HG03064 (cell line): ENCODE measurements around the gene SLC1A3.

Experiments used
- ATAC-seq: cut with Tn5 transposase; IDR thresholded peaks from one replicate; pipeline ENCODE4 v1.9.1; 2021; ENCODE audit warnings: low read depth; ENCODE audit not compliant: unreplicated experiment

SLC1A3 gene

GRCh38 chr5:36706662-36707061 lies 100.3 kb downstream of the SLC1A3 start:
- ATAC-seq = no peak

GRCh38 chr5:36708996-36709395 lies 102.6 kb downstream of the SLC1A3 start:
- ATAC-seq = no peak

GRCh38 chr5:36710039-36710438 lies 103.6 kb downstream of the SLC1A3 start:
- no peak for ATAC-seq

- no peak for ATAC-seq
Measured at GRCh38 chr5:36712706-36713105, 106.3 kb downstream of the SLC1A3 start.

- ATAC-seq = no peak
Measured at GRCh38 chr5:36713541-36713940, 107.1 kb downstream of the SLC1A3 start.

- ATAC-seq = no peak
Measured at GRCh38 chr5:36717131-36717695, 110.8 kb downstream of the SLC1A3 start.

GRCh38 chr5:36719282-36719681 lies 112.9 kb downstream of the SLC1A3 start:
- no peak for ATAC-seq

GRCh38 chr5:36720688-36721087 lies 114.3 kb downstream of the SLC1A3 start:
- no peak for ATAC-seq

GRCh38 chr5:36721664-36722235 lies 115.3 kb downstream of the SLC1A3 start:
- ATAC-seq = no peak

- no peak for ATAC-seq
Measured at GRCh38 chr5:36722900-36723299, 116.5 kb downstream of the SLC1A3 start.

GRCh38 chr5:36723912-36724311 lies 117.5 kb downstream of the SLC1A3 start:
- ATAC-seq = peak; percentile 37

GRCh38 chr5:36724467-36725332 lies 118.3 kb downstream of the SLC1A3 start:
- ATAC-seq = peak; percentile 74

- no peak for ATAC-seq
Measured at GRCh38 chr5:36726317-36726716, 119.9 kb downstream of the SLC1A3 start.

GRCh38 chr5:36726767-36727166 lies 120.4 kb downstream of the SLC1A3 start:
- no peak for ATAC-seq

GRCh38 chr5:36728697-36729543 lies 122.5 kb downstream of the SLC1A3 start:
- no peak for ATAC-seq

GRCh38 chr5:36730537-36731216 lies 124.3 kb downstream of the SLC1A3 start:
- no peak for ATAC-seq

GRCh38 chr5:36733183-36733582 lies 126.8 kb downstream of the SLC1A3 start:
- no peak for ATAC-seq

- ATAC-seq = no peak
Measured at GRCh38 chr5:36734422-36734821, 128.0 kb downstream of the SLC1A3 start.

GRCh38 chr5:36735891-36736290 lies 129.5 kb downstream of the SLC1A3 start:
- ATAC-seq = no peak
